Islet of Langerhans (tissue), 1 donor: Measurements from ENCODE around the gene TRIM54.

Experiments used
- FAIRE-seq: peaks from one replicate; lab custom pipeline; 2011; peaks lifted over from hg19 to GRCh38; lab: Jason Lieb, UNC

Gene TRIM54

GRCh38 chr2:27356382-27357181 is 74.4 kb downstream of the TRIM54 start, which contains the start of gene GTF3C2:
Gene GTF3C2 (minus strand): TSS chr2:27356764. CDS start chr2:27343554, 13,210 bp downstream.
- no peak for FAIRE-seq
